Stimulated activated effector memory CD8-positive, alpha-beta T cell treated with anti-CD3 and anti-CD28 coated beads, Interleukin-12 subunit alpha, Interleukin-12 subunit beta, amount 100 ng/mL, for 72 hours (primary cell): ENCODE data around the gene PEPD.

ENCODE experiments used
- ATAC-seq: fragments of 150-1000 bp; cut with Tn5 transposase; 2 replicates; pipeline ENCODE4 v1.10.0; 2021
- DNase-seq, 2 donors: peaks; one replicate each; pipeline ENCODE4 v3.0.0; 2021 to 2022; ENCODE audit warnings: low spot score in 2 of 2
- H3K27ac Mint-ChIP-seq: one replicate; pipeline ENCODE4 v1.8.0; 2022; ENCODE audit warnings: mild to moderate bottlenecking, mixed read lengths
- H3K36me3 Mint-ChIP-seq: one replicate; pipeline ENCODE4 v1.8.0; 2022; ENCODE audit warnings: mild to moderate bottlenecking, mixed read lengths
- H3K4me1 Mint-ChIP-seq: one replicate; pipeline ENCODE4 v1.8.0; 2022; ENCODE audit warnings: mixed read lengths
- H3K4me3 Mint-ChIP-seq: one replicate; pipeline ENCODE4 v1.8.0; 2022; ENCODE audit warnings: mild to moderate bottlenecking, mixed read lengths
- H3K9me3 Mint-ChIP-seq: one replicate; pipeline ENCODE4 v1.8.0; 2022; ENCODE audit warnings: mixed read lengths

PEPD gene

DNA sequence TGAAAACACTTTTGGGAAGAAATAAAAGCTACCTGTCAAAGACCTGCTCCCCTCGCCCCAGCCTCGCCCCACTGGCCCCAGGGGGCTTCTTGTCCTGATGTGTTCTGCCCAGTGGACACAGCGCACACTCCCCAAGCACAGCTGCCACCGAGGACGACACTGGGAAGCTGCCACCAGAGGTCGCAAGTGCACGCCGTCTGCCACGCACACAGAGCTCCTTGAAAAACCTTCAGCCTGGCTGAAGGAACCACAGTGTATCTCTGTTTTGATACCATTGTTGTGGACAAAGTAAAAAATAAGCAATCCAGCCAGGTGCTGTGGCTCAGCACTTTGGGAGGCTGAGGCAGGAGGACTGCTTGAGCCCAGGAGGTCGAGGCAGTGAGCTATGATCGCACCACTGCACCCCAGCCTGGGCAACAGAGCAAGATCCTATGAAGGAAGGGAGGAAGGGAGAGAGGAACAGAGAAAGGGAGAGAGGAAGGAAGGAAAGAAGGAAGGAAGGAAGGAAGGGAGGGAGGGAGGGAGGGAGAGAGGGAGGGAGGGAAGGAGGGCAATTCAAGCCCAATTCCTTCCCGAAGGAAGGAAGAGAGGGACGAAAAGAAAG lies 90.8 kb downstream of the PEPD start:
- Mint-ChIP-seq H3K9me3 (no peaks in the 10 kb centered on the region), H3K27ac (peak overlapping the region; percentile 10), H3K4me3 (peak overlapping the region; percentile 53), H3K4me1 (peaks cover 8% of the 10 kb centered on the region), H3K36me3 (peaks cover 4% of the 10 kb centered on the region)
- DNase-seq (peak; percentile 60 to 82), ATAC-seq (peak; percentile 86)

DNA sequence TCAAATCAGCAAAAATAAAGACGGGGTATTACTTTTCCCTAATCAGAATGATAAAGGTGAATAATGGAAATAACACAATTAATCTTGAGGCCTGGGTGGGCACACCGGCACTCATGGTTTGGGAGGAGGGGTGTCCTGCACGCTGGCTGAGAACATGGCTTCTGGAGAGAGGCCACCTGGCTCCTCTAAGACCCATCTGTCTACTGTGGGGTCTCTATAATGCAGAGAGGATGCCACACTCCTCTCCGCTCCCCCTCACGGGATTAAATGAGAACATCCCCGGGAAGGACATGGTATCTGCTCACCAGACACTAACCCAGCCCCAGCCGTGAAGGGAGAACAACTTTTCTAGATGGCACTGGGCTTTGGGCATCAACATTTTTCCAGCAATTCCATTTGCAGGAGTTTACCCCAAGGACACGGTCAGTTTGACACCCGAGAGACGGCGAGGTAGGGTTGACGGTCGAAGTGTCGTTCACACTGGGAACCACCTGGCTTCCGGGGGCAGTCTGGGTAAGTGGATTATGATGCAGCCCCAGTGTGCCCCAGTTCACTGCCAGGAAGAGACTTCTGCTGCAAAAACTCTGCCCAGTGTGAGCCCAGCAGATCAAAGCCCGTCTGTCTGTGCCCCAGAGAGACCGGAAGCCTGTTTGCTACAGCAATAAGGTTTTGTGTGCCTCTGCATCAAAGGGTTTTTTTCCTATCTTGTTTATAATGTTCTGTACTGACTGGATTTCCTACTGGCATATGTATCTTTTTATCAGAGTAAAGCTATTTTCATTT lies 91.5 kb downstream of the PEPD start:
- peak; percentile 71 for ATAC-seq
- no peak for DNase-seq
- peaks cover 8% of the 10 kb centered on the region for H3K4me1 Mint-ChIP-seq
- peak overlapping the region; percentile 10 for H3K27ac Mint-ChIP-seq
- peaks cover 4% of the 10 kb centered on the region for H3K36me3 Mint-ChIP-seq
- H3K9me3 Mint-ChIP-seq: no peaks in the 10 kb centered on the region
- H3K4me3 Mint-ChIP-seq: peak overlapping the region; percentile 53

DNA sequence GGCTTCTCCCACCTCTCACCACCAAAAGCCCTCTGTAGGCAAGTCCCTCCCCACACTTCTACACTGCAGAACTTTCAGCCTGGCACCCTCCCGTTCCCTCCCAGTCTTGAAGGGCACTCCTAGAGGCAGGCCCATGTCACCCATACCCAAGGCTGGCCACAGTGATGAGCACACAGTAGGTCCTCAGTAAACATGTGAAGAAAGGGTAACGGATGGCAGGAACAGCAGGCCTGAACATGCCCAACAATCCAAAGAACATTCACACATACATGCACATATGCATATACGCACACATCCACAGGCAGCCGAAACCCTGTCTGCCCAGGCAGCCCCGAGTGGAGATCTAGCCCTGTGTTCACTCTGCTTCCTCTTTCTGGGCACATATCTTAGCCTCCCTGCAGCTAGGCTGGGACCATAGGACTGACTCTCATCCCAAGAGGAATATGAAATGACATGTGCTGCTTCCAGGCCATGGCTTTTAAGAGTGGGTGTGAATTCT lies 92.9 kb downstream of the PEPD start:
- Mint-ChIP-seq H3K36me3 (peaks cover 4% of the 10 kb centered on the region), H3K4me3 (no peak overlapping the region), H3K9me3 (no peaks in the 10 kb centered on the region), H3K27ac (no peak overlapping the region), H3K4me1 (peaks cover 8% of the 10 kb centered on the region)
- DNase-seq: no peak
- no peak for ATAC-seq

DNA sequence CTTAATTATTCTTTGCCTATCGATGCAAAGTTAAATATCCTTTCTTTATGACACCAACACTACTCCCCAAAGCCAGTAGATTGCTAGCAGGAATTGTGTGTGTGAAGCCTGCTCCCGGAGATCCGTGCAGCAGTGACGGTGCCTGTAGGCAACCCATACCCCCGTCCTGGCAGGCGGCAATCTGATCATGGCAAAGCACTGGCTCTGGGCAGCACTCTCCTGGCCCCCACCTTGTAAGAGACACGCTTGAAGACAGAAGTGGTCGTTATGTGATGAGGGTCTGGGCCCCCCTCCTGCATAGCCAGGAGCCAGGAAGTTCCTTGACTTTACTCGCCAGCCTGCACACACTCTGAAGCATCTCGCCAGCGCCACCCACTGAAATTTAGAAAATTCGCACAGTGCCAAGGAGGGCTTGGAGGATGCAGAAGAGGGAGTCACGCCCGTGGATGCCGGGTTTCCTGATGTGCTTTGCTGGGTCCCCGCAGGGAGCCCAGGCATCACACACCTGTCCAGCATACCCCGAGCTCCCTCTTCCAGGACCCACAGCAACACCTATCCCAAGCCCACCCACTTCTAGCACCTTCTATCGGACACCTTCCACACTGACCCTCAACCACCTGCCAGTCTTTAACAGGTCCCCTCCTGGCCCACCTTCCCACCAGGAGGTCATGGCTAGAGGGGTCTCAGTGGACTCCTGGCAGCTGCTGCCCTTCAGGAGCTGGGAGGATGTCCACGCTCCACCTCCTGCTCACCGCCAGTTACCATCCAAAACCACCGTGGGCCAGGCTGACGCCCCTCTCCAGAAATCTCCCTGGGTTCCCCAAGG lies 93.6 kb downstream of the PEPD start:
- ATAC-seq (no peak), DNase-seq (no peak)
- Mint-ChIP-seq H3K27ac (no peak overlapping the region), H3K9me3 (no peaks in the 10 kb centered on the region), H3K4me1 (peaks cover 8% of the 10 kb centered on the region), H3K36me3 (peaks cover 4% of the 10 kb centered on the region), H3K4me3 (no peak overlapping the region)

DNA sequence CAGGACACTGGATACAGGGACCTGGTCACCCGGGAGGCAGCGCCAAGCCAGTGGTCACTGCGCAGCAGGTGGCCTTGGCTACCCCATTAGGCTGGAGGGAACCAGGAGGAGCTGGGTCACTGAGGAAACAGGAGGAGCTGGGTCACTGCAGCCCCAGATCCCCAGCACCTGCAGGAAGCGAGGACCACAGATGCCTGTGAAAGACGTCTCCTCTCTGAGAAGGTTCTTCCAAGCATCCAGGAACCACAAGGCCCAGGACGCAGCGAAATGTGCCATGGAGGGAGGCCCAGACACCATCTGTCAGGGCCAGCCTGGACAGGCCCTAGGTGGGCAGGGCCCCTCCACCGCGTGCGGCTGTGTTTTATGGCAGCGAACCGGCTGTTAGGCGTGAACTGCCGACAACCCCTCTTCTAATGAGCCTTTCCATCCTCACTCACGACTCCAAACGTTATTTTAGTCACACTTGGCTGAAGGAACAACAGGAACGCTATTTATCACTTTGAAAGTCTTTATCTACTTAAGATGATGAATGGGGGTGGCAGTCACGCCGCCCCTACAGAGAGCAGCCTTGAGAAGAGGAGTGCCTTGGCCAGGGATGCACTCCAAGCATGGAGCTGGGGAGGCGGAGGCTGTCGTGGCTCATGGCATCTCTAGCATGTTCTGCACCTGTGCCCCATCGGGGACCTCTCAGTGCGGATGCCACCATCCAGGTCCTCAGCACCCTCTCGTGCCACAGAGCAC lies 94.8 kb downstream of the PEPD start:
- H3K9me3 Mint-ChIP-seq: no peaks in the 10 kb centered on the region
- H3K4me3 Mint-ChIP-seq: no peak overlapping the region
- peaks cover 4% of the 10 kb centered on the region for H3K36me3 Mint-ChIP-seq
- no peak for DNase-seq
- ATAC-seq: no peak
- no peak overlapping the region for H3K27ac Mint-ChIP-seq
- peaks cover 8% of the 10 kb centered on the region for H3K4me1 Mint-ChIP-seq

DNA sequence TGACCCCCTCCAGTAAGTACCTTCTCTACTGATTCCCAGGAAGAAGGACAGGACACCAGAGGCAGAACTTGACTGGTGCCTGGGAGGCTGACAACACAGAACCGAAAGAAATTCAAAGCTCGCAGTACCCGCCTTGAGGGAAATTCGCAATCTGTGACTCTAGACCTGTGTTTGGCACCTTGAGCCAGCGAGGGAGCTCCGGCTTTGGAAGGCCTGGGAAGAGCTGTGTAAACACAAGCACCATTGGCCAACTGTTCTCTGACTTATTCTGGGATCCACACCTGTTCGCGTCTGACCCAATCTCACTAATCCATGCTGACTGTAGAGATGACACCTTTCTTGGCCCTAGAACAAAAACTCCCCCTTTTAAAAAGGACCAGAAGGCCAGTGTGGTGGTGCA lies 97.4 kb downstream of the PEPD start:
- Mint-ChIP-seq H3K4me1 (no peaks in the 10 kb centered on the region), H3K9me3 (no peaks in the 10 kb centered on the region), H3K27ac (no peak overlapping the region), H3K36me3 (peaks cover 4% of the 10 kb centered on the region), H3K4me3 (no peak overlapping the region)
- DNase-seq (no peak), ATAC-seq (no peak)

DNA sequence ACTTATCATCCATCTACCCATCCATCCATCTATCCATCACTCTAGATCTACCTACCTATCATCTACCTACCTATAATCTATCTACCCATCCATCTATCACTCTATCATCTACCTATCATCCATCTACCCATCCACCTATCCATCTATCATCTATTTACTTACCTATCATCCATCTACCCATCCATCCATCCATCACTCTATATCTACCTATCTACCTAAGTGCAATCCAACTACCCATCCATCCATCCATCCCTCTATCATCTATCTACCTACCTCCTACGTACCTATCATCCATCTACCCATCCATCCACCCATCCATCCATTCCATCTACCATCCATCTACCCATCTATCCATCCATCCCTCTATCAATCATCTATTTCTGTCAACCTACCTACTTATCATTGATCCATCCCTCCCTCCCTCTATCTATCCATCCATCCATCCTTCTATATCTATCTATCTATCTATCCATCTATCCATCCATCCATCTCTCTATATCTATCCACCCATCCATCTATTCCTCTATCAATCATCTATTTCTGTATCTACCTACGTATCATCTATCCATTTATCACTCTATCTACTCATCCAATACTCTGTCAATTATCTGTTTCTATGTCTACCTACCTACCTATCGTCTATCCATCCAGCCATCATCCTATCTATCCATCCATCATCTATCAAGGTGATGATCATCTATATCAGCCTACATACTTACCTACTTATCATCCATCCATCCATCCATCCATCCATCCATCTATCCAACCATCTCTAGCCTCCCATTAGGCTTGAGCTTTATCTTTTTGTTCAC lies 99.0 kb downstream of the PEPD start:
- Mint-ChIP-seq H3K9me3 (no peaks in the 10 kb centered on the region), H3K27ac (no peak overlapping the region), H3K36me3 (no peaks in the 10 kb centered on the region), H3K4me1 (no peaks in the 10 kb centered on the region), H3K4me3 (no peak overlapping the region)
- no peak for ATAC-seq
- no peak for DNase-seq

DNA sequence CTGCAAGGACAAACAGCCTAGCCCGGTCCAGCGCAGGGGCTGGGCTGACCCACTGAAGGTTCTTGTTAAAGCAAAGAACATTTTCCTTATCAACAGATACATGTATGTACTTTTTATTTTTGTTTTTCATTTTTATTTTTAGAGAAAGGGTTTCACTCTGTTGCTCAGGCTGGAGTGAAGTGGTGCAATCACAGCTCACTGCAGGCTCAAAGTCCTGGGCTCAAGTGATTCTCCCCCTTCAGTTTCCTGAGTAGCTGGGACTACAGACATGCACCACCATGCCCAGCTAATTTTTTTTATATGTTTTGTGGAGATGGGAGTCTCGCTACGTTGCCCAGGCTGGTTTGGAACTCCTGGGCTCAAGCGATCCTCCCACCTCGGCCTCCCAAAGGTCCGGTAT lies 100.2 kb downstream of the PEPD start:
- peaks cover 6% of the 10 kb centered on the region for H3K4me1 Mint-ChIP-seq
- ATAC-seq (no peak), DNase-seq (no peak)
- no peaks in the 10 kb centered on the region for H3K36me3 Mint-ChIP-seq
- no peak overlapping the region for H3K27ac Mint-ChIP-seq
- H3K4me3 Mint-ChIP-seq: no peak overlapping the region
- no peaks in the 10 kb centered on the region for H3K9me3 Mint-ChIP-seq

DNA sequence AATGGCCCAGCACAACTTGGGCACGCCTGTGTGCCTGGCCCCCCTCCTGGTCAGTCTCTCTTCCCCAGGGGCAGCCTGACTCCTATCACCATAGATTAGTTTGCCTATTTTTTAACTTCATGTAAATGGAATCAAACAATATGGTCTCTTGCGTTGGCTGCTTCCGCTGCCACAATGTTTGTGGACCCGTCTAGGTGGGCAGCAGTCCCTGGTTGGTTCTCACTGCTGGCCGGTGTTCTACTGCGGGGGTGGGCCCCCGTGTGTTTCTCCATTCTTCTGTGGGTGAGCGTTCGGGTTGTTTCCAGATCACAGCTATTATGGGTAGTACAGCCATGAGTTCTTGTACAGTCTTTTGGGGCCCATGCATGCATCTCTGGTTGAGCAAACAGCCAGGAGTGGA lies 100.8 kb downstream of the PEPD start:
- Mint-ChIP-seq H3K4me1 (peaks cover 11% of the 10 kb centered on the region), H3K27ac (no peak overlapping the region), H3K36me3 (no peaks in the 10 kb centered on the region), H3K9me3 (no peaks in the 10 kb centered on the region), H3K4me3 (no peak overlapping the region)
- DNase-seq: no peak
- no peak for ATAC-seq

DNA sequence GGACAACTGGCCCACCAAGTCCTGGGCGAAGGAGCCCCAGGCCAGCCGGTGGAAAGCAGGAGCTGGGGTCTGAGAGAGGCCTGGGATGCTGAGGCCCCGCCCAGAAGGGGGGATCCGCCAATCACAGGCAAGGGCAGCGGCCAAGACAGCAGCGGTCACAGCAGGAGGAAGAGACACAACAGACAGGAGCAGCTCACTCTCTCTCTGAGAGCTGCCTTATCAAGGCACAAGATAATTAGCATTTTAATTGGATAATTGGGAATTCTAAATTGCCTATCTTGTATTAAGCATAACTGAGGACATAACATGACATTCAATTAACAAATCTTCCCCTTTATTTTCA lies 101.8 kb downstream of the PEPD start:
- no peak for DNase-seq
- H3K4me3 Mint-ChIP-seq: no peak overlapping the region
- peaks cover 11% of the 10 kb centered on the region for H3K4me1 Mint-ChIP-seq
- H3K27ac Mint-ChIP-seq: no peak overlapping the region
- ATAC-seq: no peak
- no peaks in the 10 kb centered on the region for H3K9me3 Mint-ChIP-seq
- no peaks in the 10 kb centered on the region for H3K36me3 Mint-ChIP-seq

DNA sequence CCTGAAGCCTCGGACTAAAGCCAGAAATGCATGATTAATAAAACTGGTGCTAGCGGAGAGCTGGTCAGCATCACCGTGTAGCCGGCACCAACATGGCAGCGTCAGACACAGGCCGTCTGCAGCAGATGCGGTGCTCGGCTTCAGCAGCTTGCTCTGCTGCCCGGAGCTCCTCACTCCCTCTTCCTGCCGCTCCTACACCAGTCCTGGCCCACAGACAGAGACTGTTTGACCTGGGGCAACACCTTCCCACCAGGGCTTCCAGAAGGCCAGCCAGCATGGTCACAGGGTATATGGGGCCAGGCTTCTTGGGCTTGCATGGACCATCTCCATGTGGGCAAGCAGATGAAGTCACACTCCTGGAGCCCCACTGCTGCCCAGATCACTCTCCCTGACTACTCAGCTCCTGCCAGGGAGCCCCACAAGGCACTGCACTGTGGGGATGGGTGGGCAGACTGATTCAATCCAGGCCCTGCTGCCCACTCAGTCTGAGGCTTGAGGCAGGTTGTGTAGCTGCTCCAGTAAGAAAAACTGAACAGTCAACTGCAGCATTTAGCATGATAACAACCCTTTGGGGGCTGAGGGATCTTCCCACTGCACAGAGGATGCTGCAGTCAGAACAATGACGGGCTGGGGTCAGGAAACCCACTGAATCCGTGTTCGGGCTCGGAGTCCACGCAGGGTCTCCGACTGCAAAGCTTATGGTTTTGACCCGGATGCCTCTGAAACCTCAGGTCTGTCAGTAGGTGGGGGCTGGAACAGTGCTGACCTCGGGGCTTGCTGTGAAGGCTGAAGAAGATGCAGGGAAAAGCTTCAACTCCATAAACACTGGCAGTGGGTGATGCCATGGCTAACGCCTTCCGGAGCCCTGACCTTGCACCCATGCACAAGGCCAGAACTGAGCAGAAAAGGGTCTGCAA lies 102.5 kb downstream of the PEPD start:
- DNase-seq (no peak), ATAC-seq (no peak)
- H3K9me3 Mint-ChIP-seq: no peaks in the 10 kb centered on the region
- no peak overlapping the region for H3K27ac Mint-ChIP-seq
- peaks cover 11% of the 10 kb centered on the region for H3K4me1 Mint-ChIP-seq
- no peaks in the 10 kb centered on the region for H3K36me3 Mint-ChIP-seq
- no peak overlapping the region for H3K4me3 Mint-ChIP-seq

DNA sequence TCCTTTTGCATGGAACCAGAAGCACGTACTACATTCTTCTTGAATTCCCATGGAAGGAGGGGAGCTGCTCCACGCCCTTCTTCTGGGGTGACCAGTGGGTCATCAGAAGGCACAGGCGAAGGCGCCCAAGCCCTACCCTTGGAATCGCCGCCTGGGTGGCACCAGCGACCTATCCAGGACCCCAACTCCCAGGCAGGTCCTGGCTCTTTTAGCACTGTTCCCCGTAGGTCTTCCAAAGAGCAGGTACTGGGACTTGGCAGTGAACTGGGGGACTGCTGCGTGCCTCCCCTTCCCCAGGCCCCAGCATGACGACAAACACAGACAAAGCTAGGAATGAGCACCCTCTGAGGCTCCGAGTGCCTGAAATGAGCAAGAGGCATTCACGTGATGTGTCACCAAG lies 103.1 kb downstream of the PEPD start:
- ATAC-seq (no peak), DNase-seq (no peak)
- Mint-ChIP-seq H3K36me3 (no peaks in the 10 kb centered on the region), H3K27ac (no peak overlapping the region), H3K4me3 (no peak overlapping the region), H3K9me3 (no peaks in the 10 kb centered on the region), H3K4me1 (peaks cover 11% of the 10 kb centered on the region)

DNA sequence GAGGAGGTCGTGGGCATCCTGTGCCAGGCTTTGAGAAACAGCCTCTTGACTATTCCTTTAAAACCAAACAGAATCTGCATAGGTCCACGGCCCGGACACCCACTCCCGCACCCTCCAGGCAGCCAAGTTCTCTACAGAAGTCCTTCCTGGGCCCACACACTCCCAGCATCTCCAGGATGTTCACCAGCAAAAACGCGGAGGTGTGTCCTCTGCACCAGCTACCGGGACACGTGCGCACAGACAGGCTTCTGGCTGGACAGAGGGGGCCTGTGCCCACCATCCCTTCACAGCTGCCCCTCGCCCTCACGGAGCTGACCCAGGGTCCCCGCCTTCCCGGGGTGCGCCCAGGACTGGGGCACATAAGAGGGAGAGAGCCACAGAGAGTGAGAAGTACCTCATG lies 103.8 kb downstream of the PEPD start:
- Mint-ChIP-seq H3K4me1 (peaks cover 11% of the 10 kb centered on the region), H3K4me3 (no peak overlapping the region), H3K27ac (no peak overlapping the region), H3K36me3 (no peaks in the 10 kb centered on the region), H3K9me3 (no peaks in the 10 kb centered on the region)
- DNase-seq (no peak), ATAC-seq (no peak)
